GM21717 (cell line): Measurements from ENCODE around the gene PTPN23.

Experiments used
- ATAC-seq: cut with Tn5 transposase; IDR thresholded peaks from one replicate; pipeline ENCODE4 v1.9.1; 2021; ENCODE audit warnings: mild to moderate bottlenecking, moderate library complexity; ENCODE audit not compliant: unreplicated experiment

The PTPN23 gene

GRCh38 chr3:47404955-47405790 is 24.4 kb downstream of the PTPN23 start:
- no peak for ATAC-seq

- no peak for ATAC-seq
Measured at GRCh38 chr3:47405820-47406761, 25.3 kb downstream of the PTPN23 start.

GRCh38 chr3:47406762-47407149 is 25.9 kb downstream of the PTPN23 start:
- no peak for ATAC-seq

- ATAC-seq = no peak
Measured at GRCh38 chr3:47407237-47407636, 26.4 kb downstream of the PTPN23 start.

GRCh38 chr3:47407896-47408838 is 27.3 kb downstream of the PTPN23 start:
- no peak for ATAC-seq

GRCh38 chr3:47408839-47409229 is 28.0 kb downstream of the PTPN23 start:
- no peak for ATAC-seq

- no peak for ATAC-seq
Measured at GRCh38 chr3:47409284-47409683, 28.5 kb downstream of the PTPN23 start.

GRCh38 chr3:47409688-47410416 is 29.0 kb downstream of the PTPN23 start:
- no peak for ATAC-seq

GRCh38 chr3:47410417-47410720 is 29.5 kb downstream of the PTPN23 start:
- no peak for ATAC-seq

GRCh38 chr3:47410801-47411646 is 30.2 kb downstream of the PTPN23 start:
- ATAC-seq = no peak

GRCh38 chr3:47411696-47412452 is 31.1 kb downstream of the PTPN23 start:
- no peak for ATAC-seq

GRCh38 chr3:47412453-47412756 is 31.6 kb downstream of the PTPN23 start:
- ATAC-seq = no peak

GRCh38 chr3:47412842-47413520 is 32.2 kb downstream of the PTPN23 start:
- no peak for ATAC-seq

- no peak for ATAC-seq
Measured at GRCh38 chr3:47413751-47414150, 32.9 kb downstream of the PTPN23 start.

- no peak for ATAC-seq
Measured at GRCh38 chr3:47414161-47414564, 33.3 kb downstream of the PTPN23 start.

GRCh38 chr3:47414666-47415587 is 34.1 kb downstream of the PTPN23 start:
- ATAC-seq = no peak

- ATAC-seq = no peak
Measured at GRCh38 chr3:47416041-47416440, 35.2 kb downstream of the PTPN23 start.
